HepG2 (cell line): ENCODE measurements around the gene PLBD2. TPM values are rescaled to one million over a fixed set of nuclear protein-coding genes. Genes with fewer than 3 reads are reported as not detected.

Source experiments
- ARID2 ChIP-seq: sonication (generic); formaldehyde crosslinking; IDR thresholded peaks from 2 replicates; pipeline ENCODE4 v1.8.1; 2022; ENCODE audit warnings: mild to moderate bottlenecking, missing genetic modification reagents, borderline replicate concordance
- ATAD3A ChIP-seq: sonication (generic); formaldehyde crosslinking; IDR thresholded peaks from 2 replicates; pipeline ENCODE4 v1.4.0; 2020; ENCODE audit warnings: missing genetic modification reagents
- DPF2 ChIP-seq: sonication (generic); formaldehyde crosslinking; IDR thresholded peaks from 2 replicates; pipeline ENCODE4 v1.4.0; 2020; ENCODE audit warnings: mild to moderate bottlenecking, low read depth, missing genetic modification reagents, borderline replicate concordance
- EHMT2 ChIP-seq: fragments of 200-600 bp; sonication (generic); IDR thresholded peaks from 2 replicates; pipeline ENCODE4 v1.7.0; 2017; ENCODE audit warnings: antibody characterized with exemption, low read depth, low read length, borderline replicate concordance
- HNRNPUL1 ChIP-seq: fragments of 200-400 bp; formaldehyde crosslinking; IDR thresholded peaks from 2 replicates; pipeline ENCODE4 v1.6.1; 2017; ENCODE audit warnings: low read depth, mild to moderate bottlenecking, low read length, moderate library complexity
- HOXA5 ChIP-seq: sonication (generic); formaldehyde crosslinking; IDR thresholded peaks from 2 replicates; pipeline ENCODE4 v1.4.0; 2020; ENCODE audit warnings: missing genetic modification reagents
- JARID2 ChIP-seq: sonication (generic); formaldehyde crosslinking; IDR thresholded peaks from 2 replicates; pipeline ENCODE4 v1.8.1; 2023; ENCODE audit warnings: missing genetic modification reagents, inconsistent platforms; ENCODE audit not compliant: insufficient replicate concordance
- MIXL1 ChIP-seq: IDR thresholded peaks from 2 replicates; pipeline ENCODE4 v1.6.1; 2016
- NR2F6 ChIP-seq, 2 experiments: IDR thresholded peaks; 2 replicates each; pipeline ENCODE4 v1.6.1; 2016; ENCODE audit warnings: antibody characterized with exemption in 1 of 2, mild to moderate bottlenecking in 1 of 2
- SPEN ChIP-seq: sonication (generic); formaldehyde crosslinking; IDR thresholded peaks from 2 replicates; pipeline ENCODE4 v1.5.1; 2020; ENCODE audit warnings: low read depth, mild to moderate bottlenecking, missing genetic modification reagents
- TAF1 ChIP-seq: sonication (generic); formaldehyde crosslinking; IDR thresholded peaks from 2 replicates; pipeline ENCODE4 v1.4.0; 2020; ENCODE audit warnings: missing genetic modification reagents
- TGIF2 ChIP-seq: IDR thresholded peaks from 2 replicates; pipeline ENCODE4 v1.6.1; 2016; ENCODE audit warnings: control low read depth, missing compliant biosample characterization
- TOE1 ChIP-seq: sonication (generic); formaldehyde crosslinking; IDR thresholded peaks from 2 replicates; pipeline ENCODE4 v1.4.0; 2020; ENCODE audit warnings: mild to moderate bottlenecking, missing genetic modification reagents
- ZFP37 ChIP-seq: sonication (generic); formaldehyde crosslinking; IDR thresholded peaks from 2 replicates; pipeline ENCODE4 v1.4.0; 2020; ENCODE audit warnings: missing genetic modification reagents, borderline replicate concordance
- ZNF12 ChIP-seq: sonication (generic); formaldehyde crosslinking; IDR thresholded peaks from 2 replicates; pipeline ENCODE4 v1.5.0; 2020; ENCODE audit warnings: missing genetic modification reagents
- ZNF207 ChIP-seq: fragments of 450-650 bp; IDR thresholded peaks from 2 replicates; pipeline ENCODE4 v1.6.1; 2016; ENCODE audit warnings: antibody characterized with exemption, borderline replicate concordance
- ZNF501 ChIP-seq: sonication (generic); formaldehyde crosslinking; IDR thresholded peaks from 2 replicates; pipeline ENCODE4 v1.5.1; 2020; ENCODE audit warnings: mild to moderate bottlenecking, moderate library complexity, missing genetic modification reagents
- ZSCAN29 ChIP-seq: sonication (generic); formaldehyde crosslinking; conservative IDR thresholded peaks from 2 replicates; pipeline ENCODE4 v1.4.0; 2020; ENCODE audit warnings: mild to moderate bottlenecking, missing genetic modification reagents
- ZZZ3 ChIP-seq: sonication (generic); formaldehyde crosslinking; IDR thresholded peaks from 2 replicates; pipeline ENCODE4 v1.4.0; 2020; ENCODE audit warnings: missing genetic modification reagents, mild to moderate bottlenecking, borderline replicate concordance
- polyA plus RNA-seq, 8 experiments: library from polyadenylated mRNA; depleted of rRNA in 3 of 8; stranded (reverse) in 7 of 8; unstranded in 1 of 8; fragments of >200 nt; fragmentation: Illumina TruSeq in 4 of 8; extraction: Trizol in 4 of 8; gene quantifications; 2 replicates each; pipeline versions ENCODE4 v1.2.1 to v1.2.3, GENCODE V29; 2011 to 2016; ENCODE audit warnings: low read depth in 4 of 8, missing spikeins in 1 of 8, mixed read lengths in 1 of 8; ENCODE audit not compliant: insufficient read depth in 1 of 8
- total RNA-seq, 5 experiments: library from RNA; depleted of rRNA; stranded (reverse); fragments of >200 nt; fragmentation: Illumina TruSeq; extraction: Trizol; gene quantifications; 2 replicates each; pipeline ENCODE4 v1.2.3, GENCODE V29; 2016; ENCODE audit warnings: low read depth in 1 of 5
- TF ChIP-seq, protein P1 (sequence below): sonication (generic); formaldehyde crosslinking; IDR thresholded peaks from 2 replicates; pipeline ENCODE4 v1.5.1; 2020; ENCODE audit warnings: missing genetic modification reagents, mild to moderate bottlenecking, borderline replicate concordance
- TF ChIP-seq, protein P2 (sequence below): sonication (generic); formaldehyde crosslinking; IDR thresholded peaks from 2 replicates; pipeline ENCODE4 v1.8.1; 2022; ENCODE audit warnings: mild to moderate bottlenecking, missing genetic modification reagents
- TF ChIP-seq, protein P3 (sequence below): sonication (generic); formaldehyde crosslinking; IDR thresholded peaks from 2 replicates; pipeline ENCODE4 v1.4.0; 2020; ENCODE audit warnings: missing genetic modification reagents

PLBD2 gene
- total and polyA plus RNA-seq, 2 of the 13 experiments (the other 11 are each of a cell fraction or from before 2014, with no cell fraction given) = 6.7 to 8.5 TPM

DNA sequence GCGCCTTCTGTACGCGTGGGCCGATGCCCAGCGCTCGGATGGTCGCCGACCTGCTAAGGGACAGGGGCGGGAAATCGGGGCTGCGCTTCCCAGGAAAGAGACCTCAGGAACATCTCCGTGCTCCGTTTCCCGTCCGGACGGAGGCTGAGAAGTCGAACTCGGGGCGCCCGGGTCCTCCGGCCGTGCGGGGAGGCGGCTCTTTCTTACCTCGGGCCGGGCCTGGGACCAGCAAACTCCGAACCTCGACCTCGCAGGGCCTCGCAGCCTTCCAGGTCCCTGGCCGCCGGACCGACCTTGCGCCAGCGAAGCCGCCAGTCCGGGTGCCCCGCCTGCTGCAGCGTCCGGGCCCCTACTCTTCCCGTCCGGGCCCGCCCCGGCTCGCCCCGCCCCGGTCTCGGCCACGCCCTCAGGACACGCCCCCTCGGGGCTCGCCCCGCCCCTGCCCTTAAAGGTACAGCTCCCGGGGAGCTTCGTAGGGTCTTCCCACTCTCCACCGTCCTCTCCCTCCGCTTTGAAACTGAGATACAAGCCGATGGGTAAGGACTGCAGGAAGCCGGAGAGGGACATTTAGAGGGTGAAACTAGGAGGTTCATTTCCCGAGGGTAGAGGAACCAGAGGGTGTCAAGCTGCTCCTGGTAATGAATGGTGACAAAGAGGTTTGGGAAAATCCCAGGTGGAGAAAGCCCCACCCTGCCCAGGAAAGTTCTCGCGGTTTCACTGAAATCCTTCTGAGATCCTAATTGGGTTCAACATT is 23.4 kb upstream of the PLBD2 start, which contains the start of gene SLC8B1 (continued):
- TF ChIP-seq ZNF12 (CRISPR knock-in tag) (no peak), JARID2 (no peak), ATAD3A (CRISPR knock-in tag) (no peak), DPF2 (CRISPR knock-in tag) (no peak), HNRNPUL1 (no peak), SPEN (CRISPR knock-in tag) (peak; percentile 78), TOE1 (CRISPR knock-in tag) (no peak), ZNF207 (no peak), EHMT2 (no peak), ZNF501 (CRISPR knock-in tag) (no peak), TGIF2 (no peak), TAF1 (peak; percentile 74), ZFP37 (CRISPR knock-in tag) (no peak), NR2F6 (IDR thresholded peaks at IDR 0.05) (no peak), NR2F6 (CRISPR knock-in tag; IDR thresholded peaks at IDR 0.05) (no peak), MIXL1 (CRISPR knock-in tag) (no peak), ZSCAN29 (no peak), ZZZ3 (CRISPR knock-in tag) (no peak), HOXA5 (CRISPR knock-in tag) (no peak), ARID2 (CRISPR knock-in tag) (no peak)
- TF ChIP-seq, protein P1, sequence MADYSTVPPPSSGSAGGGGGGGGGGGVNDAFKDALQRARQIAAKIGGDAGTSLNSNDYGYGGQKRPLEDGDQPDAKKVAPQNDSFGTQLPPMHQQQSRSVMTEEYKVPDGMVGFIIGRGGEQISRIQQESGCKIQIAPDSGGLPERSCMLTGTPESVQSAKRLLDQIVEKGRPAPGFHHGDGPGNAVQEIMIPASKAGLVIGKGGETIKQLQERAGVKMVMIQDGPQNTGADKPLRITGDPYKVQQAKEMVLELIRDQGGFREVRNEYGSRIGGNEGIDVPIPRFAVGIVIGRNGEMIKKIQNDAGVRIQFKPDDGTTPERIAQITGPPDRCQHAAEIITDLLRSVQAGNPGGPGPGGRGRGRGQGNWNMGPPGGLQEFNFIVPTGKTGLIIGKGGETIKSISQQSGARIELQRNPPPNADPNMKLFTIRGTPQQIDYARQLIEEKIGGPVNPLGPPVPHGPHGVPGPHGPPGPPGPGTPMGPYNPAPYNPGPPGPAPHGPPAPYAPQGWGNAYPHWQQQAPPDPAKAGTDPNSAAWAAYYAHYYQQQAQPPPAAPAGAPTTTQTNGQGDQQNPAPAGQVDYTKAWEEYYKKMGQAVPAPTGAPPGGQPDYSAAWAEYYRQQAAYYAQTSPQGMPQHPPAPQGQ (CRISPR knock-in tag) = no peak
- TF ChIP-seq, protein P2, sequence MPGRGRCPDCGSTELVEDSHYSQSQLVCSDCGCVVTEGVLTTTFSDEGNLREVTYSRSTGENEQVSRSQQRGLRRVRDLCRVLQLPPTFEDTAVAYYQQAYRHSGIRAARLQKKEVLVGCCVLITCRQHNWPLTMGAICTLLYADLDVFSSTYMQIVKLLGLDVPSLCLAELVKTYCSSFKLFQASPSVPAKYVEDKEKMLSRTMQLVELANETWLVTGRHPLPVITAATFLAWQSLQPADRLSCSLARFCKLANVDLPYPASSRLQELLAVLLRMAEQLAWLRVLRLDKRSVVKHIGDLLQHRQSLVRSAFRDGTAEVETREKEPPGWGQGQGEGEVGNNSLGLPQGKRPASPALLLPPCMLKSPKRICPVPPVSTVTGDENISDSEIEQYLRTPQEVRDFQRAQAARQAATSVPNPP (CRISPR knock-in tag) = no peak
- TF ChIP-seq, protein P3, sequence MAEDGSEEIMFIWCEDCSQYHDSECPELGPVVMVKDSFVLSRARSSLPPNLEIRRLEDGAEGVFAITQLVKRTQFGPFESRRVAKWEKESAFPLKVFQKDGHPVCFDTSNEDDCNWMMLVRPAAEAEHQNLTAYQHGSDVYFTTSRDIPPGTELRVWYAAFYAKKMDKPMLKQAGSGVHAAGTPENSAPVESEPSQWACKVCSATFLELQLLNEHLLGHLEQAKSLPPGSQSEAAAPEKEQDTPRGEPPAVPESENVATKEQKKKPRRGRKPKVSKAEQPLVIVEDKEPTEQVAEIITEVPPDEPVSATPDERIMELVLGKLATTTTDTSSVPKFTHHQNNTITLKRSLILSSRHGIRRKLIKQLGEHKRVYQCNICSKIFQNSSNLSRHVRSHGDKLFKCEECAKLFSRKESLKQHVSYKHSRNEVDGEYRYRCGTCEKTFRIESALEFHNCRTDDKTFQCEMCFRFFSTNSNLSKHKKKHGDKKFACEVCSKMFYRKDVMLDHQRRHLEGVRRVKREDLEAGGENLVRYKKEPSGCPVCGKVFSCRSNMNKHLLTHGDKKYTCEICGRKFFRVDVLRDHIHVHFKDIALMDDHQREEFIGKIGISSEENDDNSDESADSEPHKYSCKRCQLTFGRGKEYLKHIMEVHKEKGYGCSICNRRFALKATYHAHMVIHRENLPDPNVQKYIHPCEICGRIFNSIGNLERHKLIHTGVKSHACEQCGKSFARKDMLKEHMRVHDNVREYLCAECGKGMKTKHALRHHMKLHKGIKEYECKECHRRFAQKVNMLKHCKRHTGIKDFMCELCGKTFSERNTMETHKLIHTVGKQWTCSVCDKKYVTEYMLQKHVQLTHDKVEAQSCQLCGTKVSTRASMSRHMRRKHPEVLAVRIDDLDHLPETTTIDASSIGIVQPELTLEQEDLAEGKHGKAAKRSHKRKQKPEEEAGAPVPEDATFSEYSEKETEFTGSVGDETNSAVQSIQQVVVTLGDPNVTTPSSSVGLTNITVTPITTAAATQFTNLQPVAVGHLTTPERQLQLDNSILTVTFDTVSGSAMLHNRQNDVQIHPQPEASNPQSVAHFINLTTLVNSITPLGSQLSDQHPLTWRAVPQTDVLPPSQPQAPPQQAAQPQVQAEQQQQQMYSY (CRISPR knock-in tag) = peak; percentile 69; the same call in 1 of the 2 replicates
